HG03460 (cell line): ENCODE data around the gene BAD.
A peak's percentile ranks its signal among the peaks of the same experiment; 100 is the strongest.

Experiments used
- ATAC-seq: cut with Tn5 transposase; IDR thresholded peaks from one replicate; pipeline ENCODE4 v1.9.1; 2021; ENCODE audit not compliant: unreplicated experiment

Gene BAD

GRCh38 chr11:64261556-64262080, 22.8 kb downstream of the BAD start:
- ATAC-seq: no peak

DNA sequence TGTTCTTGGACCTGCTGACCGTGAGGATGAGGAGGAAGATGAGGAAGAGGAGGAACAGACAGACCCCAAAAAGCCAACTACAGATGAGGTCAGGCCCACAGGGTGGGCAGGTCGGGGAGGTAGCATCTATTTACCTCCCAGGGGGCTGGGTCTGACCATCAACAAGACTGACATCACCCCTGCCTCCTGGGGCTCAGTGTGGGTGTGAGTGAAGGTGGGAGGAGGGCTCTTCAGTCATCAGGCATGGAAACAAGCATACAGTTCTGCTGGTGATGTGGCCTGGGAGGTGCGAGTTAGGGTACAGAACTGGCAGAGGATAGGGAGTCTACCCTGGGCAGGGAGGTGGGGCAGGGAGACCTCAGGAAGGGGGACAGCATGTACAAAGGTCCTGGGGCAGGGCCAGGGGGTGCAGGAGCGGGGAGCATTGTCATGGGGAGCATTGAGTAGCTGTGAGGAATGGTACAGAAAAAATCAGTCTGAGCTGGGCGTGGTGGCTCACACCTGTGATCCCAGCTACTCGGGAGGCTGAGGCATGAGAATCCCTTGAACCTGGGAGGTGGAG, 24.2 kb downstream of the BAD start:
- ATAC-seq: no peak

DNA sequence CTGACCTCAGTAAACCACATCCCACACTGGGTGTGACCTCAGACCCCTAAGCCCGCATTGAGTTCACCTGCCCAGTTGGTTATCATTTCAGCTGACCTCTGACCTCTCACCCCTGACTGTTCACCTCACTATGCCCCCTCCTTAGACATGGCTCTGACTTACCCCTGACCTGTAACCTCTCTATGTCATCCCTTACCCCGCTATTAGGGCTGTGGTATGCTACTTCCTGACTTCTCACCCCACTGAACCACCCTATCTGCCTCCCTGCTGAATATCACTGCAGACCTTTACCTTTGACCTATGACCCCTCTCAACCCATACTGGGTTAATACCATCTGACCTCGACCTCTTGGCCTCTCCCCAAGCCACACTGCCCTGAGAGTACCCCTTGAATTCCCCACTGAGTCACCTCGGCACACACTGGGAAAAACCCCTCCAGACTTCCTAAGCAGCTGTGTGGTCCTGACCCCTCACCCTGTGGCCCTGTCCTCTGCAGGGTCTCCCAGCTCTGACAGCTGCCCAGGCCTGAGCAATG, 24.9 kb downstream of the BAD start:
- ATAC-seq: no peak

GRCh38 chr11:64258946-64259532, 25.4 kb downstream of the BAD start:
- no peak for ATAC-seq

- ATAC-seq: no peak
These were observed 26.1 kb downstream of the BAD start for GRCh38 chr11:64258356-64258755.

GRCh38 chr11:64256300-64256699, 28.2 kb downstream of the BAD start:
- no peak for ATAC-seq

DNA sequence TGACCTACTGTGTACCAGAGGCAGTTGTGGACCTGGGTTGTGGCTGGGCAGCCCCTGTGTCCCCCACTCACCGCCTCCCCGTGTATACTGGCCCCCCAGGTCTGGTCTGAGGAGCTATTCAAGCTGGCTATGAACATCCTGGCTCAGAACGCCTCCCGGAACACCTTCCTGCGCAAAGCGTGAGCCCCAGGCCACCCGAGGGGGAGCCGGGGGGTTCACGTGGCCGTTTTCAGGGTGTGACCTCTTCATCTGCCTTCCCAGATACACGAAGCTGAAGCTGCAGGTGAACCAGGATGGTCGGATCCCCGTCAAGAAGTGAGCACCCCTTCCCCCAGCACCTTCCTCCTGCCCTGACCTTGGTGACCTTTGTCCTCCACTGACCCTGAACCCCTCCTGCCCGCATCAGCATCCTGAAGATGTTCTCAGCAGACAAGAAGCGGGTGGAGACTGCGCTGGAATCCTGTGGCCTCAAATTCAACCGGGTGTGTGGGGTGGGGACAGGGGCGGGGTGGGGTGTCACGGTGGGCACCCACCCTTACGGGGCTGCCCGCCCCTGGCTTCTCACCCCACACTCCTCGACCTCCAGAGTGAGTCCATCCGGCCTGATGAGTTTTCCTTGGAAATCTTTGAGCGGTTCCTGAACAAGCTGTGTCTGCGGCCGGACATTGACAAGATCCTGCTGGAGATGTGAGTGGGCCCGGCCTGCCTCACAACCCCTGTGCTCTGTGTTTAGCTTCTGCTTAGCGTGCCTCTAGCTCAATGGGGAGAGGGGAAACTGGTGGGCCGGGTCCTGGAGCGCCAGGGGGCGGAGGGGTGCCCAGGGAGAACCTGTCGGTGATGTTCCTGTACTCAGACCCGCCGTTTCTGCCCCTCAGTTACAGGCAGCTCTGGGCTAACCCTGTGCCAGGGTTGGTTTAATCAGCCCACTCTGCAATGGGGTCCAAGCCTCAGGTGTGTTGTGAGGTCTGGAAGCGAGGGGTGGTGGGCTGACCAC, 29.0 kb downstream of the BAD start:
- no peak for ATAC-seq

- no peak for ATAC-seq
These were observed 30.1 kb downstream of the BAD start for GRCh38 chr11:64254326-64254725.

- no peak for ATAC-seq
These were observed 31.0 kb downstream of the BAD start for GRCh38 chr11:64253481-64253880.

DNA sequence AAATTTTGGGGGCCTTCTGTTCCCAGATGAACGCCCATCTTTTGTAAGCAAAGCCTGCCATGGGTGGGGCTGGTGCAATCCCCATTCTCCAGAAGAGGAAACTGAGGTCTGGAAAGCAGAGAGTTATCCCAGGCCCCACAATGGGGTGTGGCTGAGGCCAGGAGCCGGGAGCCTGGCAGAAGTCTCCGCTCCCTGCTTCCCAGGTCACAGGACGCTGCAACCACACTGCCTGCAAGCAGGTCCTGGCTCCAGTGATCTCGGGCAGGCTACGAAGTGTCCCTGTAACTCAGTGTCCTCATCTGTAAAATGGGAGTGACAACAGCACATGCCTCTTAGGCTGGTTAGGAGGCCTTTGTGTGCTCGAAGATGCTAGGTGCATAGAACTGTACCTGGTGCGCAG, 31.4 kb downstream of the BAD start:
- no peak for ATAC-seq

DNA sequence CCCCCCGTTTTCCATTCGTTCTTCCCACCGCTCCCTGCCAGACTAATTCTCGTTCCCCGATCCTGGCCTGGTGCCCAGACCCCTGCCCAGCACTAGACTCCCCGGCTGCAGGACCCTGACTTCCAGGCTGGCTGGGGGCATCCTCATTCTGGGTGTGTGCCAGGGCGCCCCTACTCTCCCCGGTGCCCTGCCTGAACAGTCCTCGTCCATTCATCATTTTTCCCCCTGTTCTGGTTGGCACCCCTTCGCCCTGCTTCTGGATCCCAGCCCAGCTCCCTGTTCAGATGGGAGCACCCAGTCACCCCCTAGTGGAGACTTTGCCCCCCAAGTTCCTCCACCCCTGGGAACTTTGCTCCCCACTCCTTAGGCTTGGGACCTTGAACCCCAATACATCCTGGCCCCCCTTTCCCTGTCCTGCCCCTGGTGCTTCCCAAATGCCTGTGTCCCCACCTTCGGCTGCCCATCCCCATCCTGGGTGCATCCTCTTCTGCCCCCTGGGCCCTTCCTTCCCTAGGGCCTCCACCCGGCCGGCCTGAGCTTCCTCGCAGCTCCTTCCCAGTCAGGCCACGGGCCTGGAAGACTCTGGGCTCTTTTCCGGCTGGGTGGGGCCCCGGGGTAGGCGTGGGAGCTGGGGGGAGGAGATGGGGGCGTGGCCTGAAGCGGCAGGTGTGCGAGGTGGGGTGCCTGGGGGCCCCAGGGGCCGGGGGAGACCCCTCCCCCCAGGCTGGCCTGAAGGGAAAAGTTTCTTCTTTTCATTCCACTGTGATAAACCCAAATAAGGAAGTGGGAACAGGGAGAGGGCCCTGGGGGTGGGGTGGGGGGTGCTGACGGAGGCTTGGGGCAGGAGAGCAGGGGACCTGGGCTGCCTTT, 32.2 kb downstream of the BAD start:
- no peak for ATAC-seq

DNA sequence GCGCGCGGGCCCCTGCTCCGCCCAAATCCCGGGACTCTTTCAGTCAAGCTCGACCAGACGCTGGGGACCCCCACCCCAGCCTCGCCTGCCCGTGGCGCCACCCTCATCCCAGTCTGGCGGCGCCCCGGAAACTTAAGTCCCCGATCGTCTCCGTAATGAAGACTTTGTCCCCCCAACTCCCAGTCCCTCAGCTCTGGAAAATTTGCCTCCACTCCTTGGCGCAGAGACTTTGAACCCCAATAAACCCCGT, 32.8 kb downstream of the BAD start:
- no peak for ATAC-seq

- ATAC-seq: peak; percentile 34
These were observed 33.3 kb downstream of the BAD start, which contains the start of gene PLCB3 for GRCh38 chr11:64251016-64251752. TSS of gene PLCB3 (plus strand) at chr11:64251530. CDS start at chr11:64251650, 120 bp downstream.

GRCh38 chr11:64250415-64251015, 34.0 kb downstream of the BAD start:
- ATAC-seq: no peak

- no peak for ATAC-seq
These were observed 34.7 kb downstream of the BAD start for GRCh38 chr11:64249563-64250414.

GRCh38 chr11:64249038-64249437, 35.4 kb downstream of the BAD start:
- ATAC-seq: no peak

DNA sequence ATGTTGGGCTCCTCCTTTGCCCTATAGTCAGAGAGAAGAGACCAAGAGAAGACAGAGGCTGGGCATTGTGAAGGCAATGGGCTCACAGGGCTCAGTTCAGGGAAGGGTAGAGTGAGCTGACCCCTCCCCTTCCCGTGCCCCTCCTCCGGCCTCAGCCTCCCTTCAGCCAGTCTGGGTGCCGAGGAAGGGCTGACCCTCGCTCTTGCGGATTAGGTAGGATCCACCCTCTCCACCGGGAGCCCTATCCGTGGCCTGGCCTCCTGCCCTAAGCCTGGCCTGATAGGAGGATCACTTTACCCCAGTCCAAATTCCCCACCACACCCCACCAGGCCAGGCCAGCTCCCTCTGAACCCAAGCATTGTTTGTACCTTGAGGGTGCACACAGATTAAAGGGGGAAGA, 35.9 kb downstream of the BAD start:
- ATAC-seq: no peak

- no peak for ATAC-seq
These were observed 36.5 kb downstream of the BAD start for GRCh38 chr11:64247729-64248531.
